UCSD-AML1 (cell line): ENCODE measurements around the gene OR2T5.
"Not testable (repeated sequence)": the region's sequence is repeated elsewhere in the genome, so short reads cannot be mapped to it uniquely, and the experiment has no call there.

ENCODE experiments used
- DNase-seq: peaks from one replicate; lab custom pipeline; 2025; ENCODE audit not compliant: unreplicated experiment; lab: John Stamatoyannopoulos, UW

The OR2T5 gene

DNA sequence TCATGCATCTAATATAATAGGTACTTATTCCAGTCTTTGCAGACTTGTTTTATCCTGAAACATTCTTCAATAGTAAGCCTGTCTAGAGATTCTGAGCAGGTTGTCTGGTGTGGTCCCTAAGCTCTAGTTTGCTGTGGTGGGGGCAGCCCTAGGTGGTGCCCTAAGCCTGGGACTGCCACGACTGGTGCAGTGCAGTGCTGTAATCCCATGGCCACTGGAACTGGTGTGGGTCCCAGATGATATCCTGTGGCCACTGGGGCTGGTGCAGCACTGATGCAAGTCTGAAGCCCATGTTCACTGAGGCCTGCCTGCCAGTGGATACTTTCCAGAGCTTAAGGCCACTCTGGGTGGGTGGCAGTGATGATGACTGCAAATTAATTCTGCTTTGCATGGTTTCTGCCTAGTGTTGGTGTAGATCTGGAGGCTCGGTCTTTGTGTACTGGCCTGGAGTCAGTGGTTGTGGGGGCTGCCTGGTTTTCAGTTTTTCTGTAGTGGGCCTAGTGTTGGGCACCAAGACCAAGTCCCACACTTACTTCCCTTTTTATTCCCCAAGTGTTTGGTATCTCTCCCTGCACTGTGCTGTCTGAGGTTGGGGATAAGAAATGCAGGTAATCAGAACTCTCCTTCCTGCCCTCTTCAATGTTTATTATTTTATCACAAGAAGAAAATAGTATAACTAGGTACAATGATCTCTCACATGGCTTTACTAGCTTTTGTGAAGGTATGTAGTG is 12.1 kb downstream of the OR2T5 start:
- DNase-seq: not testable (repeated sequence)

DNA sequence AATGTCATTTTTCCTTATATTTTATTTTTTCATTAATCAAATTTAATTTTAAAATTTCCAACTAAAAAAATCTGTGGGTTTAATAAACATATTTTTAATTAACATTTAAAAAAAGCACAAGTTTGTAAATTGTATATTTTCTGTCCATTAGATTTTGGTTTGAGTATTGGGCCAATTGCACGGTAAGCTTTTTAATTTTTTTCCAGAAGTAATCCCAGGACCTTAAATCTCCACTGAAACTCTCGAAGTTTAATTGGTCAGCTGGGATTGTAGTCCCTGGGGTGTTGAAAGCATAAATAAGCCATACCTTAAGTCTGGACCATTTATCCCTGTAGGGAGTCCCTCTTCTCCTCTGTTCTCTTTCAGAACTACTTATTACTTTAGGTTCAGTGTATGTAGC is 19.4 kb downstream of the OR2T5 start, which contains the start of gene OR2G6:
TSS of gene OR2G6 (plus strand) at position 301 of the 400 bp plus-strand sequence. CDS start 13,574 bp downstream, outside the sequence.
- not testable (repeated sequence) for DNase-seq

DNA sequence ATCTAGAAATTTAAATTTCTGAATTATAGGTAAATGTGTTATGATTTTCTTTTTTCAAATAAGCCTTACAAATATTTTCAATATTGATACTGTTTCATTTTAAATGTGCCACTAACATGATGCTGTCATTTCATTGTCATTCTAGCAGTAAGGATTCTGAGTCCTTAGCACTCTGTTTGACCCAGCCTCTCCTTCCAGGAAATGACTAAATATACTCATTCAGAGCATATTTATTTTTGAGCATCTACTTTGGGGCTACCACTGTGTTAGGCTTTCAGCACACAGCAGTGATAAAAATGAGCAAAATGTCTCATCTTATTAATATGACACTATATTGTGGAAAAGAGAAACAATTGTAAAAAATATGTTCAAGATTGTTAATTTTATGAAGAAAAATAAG is 21.8 kb downstream of the OR2T5 start:
- not testable (repeated sequence) for DNase-seq

DNA sequence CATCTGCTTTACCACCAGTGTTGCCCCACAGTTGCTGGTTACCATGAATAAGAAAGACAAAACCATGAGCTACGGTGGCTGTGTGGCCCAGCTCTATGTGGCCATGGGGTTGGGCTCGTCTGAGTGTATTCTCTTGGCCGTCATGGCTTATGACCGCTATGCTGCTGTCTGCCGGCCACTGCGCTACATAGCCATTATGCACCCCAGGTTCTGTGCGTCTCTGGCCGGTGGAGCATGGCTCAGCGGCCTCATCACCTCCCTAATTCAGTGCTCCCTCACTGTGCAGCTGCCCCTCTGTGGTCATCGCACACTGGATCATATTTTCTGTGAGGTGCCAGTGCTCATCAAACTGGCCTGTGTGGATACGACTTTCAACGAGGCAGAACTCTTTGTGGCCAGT is 33.5 kb downstream of the OR2T5 start:
- DNase-seq: no peak

DNA sequence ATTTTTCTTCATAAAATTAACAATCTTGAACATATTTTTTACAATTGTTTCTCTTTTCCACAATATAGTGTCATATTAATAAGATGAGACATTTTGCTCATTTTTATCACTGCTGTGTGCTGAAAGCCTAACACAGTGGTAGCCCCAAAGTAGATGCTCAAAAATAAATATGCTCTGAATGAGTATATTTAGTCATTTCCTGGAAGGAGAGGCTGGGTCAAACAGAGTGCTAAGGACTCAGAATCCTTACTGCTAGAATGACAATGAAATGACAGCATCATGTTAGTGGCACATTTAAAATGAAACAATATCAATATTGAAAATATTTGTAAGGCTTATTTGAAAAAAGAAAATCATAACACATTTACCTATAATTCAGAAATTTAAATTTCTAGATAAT is 49.1 kb downstream of the OR2T5 start:
- not testable (repeated sequence) for DNase-seq
